HG03558 (cell line): ENCODE data around the gene TGFBR3L.
"Not testable (repeated sequence)": the region's sequence is repeated elsewhere in the genome, so short reads cannot be mapped to it uniquely, and the experiment has no call there.

Experiments used
- ATAC-seq: cut with Tn5 transposase; IDR thresholded peaks from one replicate; pipeline ENCODE4 v1.9.1; 2021; ENCODE audit warnings: moderate number of reproducible peaks; ENCODE audit not compliant: unreplicated experiment; ENCODE audit errors: extremely low read depth

TGFBR3L gene

DNA sequence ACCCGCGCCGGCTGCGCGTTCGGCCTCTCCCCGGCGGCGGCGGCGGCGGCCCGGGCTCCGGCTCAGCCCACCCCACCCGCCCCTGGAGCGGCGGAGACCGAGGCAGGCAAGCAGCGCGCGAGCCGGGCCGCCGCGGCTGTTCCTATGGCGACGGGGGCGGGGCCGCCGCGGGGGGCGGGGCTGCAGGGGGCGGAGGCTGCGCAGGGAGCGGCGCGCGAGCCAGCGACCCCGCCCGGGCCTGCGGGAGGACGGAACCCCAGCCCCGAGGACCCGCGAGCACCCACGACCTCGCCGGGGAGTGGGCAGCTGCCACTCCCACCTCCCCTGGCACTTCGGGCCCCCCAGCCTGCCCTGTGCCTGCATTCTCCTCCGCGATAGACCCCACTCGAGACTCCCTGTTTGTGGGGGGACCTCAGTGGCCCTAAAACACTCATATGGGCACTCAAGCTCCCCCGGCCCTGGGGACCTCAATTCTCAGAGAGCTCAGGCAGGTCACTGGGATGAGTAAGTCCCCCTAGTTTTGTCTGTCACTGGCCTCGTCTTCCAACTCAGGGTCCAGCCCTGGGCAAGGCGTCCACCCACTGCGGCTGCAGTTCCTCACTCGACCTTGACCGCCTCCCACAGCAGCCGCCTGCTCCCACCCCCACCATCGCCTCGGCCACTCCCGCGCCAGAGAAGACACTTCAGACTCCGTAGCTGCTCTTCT, 11.5 kb downstream of the TGFBR3L start, which contains the start of gene CTXN1:
Gene CTXN1, minus strand, starts transcription at position 115 of the 706 bp plus-strand sequence. CDS start 597 bp downstream, outside the sequence.
- ATAC-seq: no peak

DNA sequence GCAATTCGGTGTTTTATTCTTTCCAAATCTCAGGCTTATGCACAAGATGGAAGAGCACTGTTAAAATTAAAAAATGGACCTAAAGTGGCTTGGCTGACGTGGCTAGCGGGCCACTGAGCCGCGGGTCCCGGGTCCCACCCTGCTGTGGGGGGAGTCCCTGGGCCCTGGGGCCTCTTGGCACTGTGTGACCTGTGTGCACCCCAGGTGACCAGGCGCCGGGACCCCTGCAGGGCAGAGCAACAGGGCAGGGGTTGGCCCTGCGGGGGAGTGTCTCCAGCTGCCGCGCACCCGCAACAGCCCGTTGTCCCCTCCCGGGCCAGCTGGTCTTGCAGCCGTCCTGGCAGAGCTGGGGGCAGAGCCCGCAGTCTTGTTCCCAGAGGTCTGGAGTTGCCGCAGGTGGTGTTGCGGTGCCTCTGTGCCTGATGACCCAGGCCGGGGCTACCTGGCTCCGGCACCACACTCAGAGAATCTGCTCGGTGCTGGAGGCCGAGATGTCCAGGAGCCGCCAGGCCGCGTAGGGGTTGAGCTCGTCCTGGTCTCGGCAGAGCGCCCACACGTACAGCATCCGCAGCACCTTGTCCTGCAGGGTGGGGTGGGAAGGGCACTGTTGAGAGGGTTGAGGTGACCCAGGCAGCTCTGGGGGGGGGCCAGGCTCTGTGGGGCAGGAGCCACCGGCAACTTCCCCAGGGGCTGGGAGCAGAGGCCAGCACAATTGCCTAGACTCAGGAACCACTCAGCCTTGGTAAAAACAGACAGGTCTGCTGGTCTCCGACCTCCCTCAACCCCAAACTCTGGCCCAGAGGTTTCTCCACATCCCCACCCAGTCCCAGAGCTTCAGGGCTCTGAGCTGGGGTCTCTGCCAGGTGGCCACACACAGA, 12.3 kb downstream of the TGFBR3L start:
- no peak for ATAC-seq

DNA sequence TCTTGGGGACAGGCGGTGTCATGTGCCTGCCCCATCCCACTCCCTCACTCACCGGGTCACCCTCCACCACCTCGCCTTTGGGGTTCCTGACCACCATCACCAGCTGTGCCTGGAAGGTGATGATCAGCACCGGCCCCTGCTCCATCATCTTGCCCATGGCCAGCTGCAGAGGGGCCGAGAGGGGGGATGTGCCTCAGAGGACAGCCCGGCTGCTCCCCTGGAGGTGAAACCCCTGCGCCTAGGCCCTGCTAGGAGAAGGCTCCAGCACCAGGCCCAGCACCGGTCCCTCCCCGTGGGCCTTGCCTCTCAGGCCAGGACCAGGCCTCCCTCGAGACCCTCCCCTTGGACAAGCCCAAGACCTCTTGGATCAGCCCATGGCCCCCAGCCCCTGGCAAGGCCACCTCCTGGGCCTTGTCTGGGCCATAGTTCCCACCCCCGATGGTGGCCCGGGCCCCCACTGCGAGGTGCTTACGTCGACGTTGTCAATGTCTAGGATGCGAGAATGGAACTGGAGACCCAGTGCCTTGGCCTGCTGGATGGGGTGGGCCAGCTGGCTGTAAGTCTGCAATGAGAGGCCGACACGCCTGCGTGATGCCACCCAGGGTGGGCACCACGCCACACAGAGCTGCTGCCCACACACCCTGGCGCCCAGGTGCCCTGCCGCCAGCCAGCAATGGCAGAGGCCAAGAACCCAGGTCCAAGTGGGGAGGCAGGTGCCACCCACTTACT, 13.1 kb downstream of the TGFBR3L start:
- ATAC-seq: no peak

DNA sequence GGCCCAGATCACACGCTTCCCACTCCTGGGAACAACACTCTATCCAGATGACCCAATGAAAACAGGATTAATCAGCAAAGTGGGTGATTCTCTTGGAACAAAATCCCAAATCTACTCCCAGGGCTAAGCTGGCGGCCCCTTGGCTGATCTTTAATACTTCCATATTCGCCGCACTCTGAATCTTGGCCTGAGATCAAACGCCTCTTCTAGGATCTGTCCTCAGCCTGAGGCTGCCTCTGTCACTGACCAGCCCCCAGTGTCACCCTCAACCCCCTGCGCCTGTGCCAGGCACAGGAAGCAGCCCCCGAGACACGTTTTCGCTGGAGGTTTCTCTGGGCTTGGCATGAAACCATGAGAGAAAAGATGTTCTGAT, 13.7 kb downstream of the TGFBR3L start:
- ATAC-seq: no peak

DNA sequence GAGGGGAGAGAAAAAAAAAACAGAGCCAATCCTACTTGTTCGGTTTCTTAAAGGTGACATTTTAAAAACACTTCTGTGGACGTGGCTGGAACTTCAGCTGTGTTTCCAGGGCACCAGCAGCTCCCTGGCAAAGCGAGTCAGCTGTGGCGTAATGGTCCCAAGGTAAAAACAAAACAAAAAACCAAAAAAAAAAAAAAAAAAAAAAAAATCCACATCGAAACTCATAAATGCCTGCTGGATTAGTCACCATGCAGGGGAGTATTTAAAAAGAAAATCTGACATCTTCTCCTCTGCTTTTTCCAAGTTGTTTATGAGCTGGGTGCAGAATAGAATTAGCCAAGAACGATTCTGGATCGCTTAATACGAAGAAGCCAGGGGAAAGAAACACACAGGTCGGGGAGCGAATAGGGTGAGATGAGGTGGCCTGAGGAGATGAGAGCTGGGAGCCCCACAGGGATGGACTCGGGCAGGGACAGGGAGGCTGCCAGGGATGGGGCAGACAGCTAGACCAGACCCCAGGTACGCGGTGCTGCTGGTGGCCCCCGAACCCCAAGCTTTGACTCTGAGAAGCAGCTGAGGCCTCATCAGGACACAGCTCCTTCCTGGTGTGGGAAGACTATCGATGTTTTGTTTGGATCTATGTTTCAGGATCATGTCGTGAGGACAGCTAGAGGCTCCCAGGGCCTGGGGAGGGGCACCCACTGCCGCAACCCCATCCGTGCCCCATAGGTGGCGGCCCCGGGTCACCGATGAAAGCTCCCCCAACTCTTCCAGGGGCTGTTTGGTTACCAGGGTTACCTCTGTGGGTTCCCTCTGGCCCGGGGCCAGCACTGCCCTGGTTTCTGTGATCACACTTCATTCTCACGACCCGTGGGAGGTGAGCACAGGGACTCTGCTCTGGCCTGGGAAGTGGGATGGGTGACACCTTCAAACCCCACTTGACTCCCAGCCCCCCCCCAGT, 14.4 kb downstream of the TGFBR3L start:
- ATAC-seq: no peak

DNA sequence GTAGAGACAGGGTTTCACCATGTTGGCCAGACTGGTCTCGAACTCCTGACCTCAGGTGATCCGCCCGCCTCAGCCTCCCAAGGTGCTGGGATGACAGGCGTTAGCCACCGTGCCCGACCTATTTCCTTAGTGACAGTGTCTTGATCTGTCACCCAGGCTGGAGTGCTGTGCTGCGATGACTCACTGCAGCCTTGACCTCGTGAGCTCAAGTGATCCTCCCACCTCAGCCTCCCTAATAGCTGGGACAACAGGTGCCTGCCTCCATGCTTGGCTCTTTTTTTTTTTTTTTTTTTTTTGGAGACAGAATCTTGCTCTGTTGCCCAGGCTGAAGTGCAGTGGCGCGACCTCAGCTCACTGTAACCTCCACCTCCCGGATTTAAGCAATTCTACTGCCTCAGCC, 15.4 kb downstream of the TGFBR3L start:
- ATAC-seq: not testable (repeated sequence)

DNA sequence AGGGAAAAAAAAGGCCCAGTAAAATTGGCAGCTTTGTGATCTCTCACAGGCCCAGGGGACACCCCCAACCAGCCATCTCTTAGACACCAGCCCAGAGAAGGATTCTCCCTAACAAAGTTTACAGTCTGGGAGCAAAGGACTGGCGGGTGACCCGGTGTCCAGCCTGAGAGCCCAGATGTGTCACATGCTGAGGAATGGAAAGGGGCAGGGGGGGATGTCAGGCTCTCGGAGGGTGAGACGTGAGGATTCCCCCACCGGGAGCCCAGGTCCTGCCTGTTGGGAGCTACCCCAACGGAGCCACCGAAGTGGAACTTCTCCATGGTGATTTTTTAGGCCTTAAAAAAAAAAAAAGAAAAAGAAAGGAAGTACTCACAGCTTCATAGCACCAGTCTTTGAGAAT, 16.1 kb downstream of the TGFBR3L start:
- no peak for ATAC-seq

DNA sequence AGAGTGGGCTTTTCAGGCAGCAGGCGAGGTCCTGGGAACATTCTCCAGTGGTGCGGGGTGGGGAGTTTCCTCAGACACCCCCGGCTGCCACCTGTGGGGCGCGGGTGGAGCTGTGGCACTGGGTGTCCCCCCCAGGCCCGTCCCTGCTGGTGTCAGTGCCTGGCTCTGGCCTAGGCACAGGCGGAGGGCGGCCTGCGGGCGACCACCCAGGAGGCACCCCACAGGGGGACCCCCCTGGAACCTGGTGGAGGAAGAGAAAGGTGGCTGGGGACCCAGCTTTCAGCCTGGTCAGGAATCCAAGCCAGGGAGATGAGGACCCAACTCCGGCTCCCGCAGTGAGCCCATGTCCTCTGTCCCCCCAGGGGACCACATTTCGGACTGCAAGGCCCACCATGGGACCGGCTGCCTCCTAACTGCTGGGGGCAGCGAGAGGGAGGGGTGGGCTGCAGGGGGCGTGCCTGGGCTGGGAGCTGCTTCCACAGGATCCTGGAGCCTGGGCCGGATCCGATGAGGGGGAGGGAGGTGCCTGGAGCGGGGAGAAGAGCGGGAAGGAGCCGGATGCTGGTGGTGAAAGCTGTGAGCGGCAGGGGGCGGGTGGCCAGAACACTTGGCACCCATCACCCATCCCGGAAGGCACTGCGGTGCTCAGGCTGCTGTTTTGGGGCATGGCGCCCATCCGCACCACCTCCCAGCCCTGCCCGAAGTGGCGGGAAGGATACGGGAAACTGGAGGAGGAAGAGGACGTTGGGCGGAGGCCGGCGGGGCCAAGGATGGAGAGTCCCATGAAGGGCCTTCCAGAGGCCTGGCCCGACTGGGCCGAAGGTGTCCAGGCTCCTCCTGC, 16.8 kb downstream of the TGFBR3L start:
- no peak for ATAC-seq

DNA sequence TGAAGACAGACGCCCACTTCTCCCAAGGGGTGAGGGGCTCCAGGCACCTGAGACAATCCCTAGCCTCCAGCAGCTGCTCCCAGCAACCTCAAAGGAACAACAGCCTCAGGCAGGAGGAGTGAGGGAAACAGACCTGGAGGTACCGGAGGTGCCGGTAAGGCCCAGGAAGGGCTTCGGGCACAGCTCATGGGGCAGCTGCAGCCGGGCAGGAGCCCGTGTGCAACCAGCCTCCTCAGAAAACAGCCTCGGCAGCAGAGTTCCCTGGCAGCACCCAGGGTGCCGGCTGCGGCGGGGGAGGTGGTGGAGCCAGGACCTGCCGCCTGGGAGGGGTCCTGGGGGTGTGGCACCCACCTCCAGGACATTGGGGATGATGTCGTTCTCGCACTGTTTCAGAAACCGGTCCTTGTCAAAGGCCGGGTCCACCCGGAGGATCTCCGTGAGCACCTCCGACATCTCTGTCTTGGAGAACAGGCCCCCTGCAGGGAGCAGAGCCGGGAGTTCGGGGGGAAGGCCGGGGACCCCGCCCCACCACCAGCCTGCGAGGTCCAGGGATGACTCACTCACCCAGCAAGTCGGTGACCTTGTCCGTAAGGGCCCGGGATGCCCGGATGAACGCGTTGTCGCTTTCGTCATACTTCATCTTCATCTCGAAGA, 17.8 kb downstream of the TGFBR3L start:
- ATAC-seq: no peak

DNA sequence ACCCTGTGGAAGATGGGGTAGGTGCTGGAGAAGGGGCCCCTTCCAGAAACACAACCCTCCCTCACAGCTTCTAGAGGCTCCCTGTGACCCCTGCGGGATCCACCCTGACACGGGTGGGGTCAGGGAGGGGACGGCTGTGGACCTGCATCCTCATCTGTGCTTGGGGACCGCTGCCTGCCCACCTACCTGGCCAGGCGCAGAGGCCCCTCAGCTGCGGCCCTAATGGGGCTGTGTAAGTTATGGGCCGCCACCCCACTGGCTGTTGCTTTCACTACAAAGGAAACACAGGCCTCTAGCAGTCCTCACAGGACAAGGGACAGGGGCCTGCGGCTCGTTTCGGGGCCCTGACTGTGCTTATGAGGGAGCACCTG, 18.3 kb downstream of the TGFBR3L start:
- no peak for ATAC-seq

DNA sequence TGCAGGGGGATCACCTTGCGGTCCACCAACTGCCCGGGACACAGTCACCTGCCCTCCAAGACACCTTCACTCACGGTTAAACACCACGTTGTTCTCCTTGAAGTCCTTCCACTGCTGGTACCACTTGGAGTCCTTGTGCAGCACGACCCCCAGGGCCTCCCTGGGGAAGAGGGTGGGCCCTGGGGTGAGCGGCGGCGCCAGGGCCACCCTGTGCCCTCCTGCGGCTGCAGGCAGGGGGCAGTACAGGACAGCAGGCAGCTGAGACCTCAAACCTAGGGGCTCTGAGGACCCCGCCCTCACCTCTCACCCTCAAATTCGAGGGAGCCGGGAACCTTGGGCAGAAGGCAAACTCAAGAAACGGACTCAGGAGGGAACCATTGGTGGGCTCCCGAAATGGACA, 18.8 kb downstream of the TGFBR3L start:
- ATAC-seq: no peak

DNA sequence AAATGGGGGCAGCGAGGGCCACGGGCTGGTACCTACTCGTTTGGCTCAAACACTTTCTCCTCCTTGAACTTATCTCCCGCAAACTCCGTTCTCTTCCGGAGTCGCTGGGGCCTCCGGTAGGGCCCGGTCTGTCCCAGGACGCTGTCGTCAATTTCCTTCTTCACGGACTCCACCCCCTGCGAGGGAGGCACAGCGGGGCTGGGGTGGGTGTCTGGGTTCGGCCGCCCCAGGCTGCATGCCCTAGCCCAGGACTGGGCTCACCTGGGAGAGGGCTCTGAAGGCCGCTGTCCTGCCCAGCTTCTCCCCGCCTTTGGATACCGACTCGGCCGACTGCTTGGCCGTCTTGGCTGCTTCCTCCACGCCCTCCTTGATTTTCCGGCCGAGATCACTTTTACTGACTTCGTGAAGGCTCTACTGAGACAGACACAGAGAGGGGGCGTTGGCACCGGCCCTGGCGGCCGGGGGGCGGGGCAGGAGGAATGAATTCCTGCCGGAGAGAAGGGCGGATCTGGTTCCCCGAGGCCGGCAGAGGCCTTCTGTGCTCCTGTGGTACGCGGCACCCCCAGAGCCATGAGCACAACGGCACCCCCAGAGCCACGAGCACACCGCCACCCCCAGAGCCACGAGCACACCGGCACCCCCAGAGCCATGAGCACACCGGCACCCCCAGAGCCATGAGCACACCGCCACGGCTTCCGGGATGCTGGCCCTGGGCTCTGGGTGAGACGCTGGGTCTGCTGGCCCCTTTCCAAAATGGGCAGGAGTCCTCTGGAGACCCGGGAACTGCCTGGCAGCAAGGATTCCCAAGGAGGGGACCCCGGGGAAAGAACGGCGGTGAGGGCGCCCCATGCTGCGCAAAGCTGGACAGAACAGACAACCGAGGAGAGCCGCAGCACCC, 19.4 kb downstream of the TGFBR3L start:
- no peak for ATAC-seq

DNA sequence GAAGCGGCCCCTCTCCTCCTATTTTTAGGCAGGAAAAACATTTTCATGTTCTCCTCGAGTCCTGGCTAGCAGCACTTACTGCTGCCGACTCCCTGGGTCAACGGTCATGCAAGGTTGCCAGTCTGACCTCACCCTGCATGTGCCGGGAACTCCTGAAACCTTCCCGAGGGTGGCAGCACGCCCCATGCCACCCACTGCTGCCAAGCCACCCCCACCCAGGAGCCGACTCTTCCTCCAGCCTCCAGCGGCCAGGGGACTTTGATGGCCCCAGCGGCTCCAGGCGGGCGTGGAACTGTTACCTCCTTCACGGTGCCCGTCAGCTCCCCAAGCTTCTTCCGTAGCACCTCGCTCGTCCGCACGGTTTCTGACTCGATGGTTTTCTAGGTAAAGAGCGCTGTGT, 20.1 kb downstream of the TGFBR3L start:
- ATAC-seq: no peak

DNA sequence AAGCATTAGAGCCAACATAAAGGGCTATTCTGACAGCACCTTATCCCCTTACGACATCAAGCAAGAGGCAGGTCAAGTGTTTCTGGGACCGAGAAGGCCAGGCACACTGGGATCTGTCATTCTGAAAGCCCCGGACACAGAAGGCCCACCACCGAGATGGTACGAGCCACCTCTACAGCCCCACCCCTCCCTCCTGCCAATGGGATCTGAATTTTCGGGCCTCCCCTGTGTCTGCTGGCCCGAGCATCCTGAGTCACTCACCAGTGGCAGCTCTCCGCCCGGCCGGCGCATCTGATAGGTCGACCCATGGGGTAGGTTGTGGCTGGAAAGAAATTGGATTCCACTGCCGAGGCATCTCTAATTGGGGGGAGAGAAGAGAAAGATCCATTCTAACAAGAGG, 26.2 kb downstream of the TGFBR3L start:
- no peak for ATAC-seq

DNA sequence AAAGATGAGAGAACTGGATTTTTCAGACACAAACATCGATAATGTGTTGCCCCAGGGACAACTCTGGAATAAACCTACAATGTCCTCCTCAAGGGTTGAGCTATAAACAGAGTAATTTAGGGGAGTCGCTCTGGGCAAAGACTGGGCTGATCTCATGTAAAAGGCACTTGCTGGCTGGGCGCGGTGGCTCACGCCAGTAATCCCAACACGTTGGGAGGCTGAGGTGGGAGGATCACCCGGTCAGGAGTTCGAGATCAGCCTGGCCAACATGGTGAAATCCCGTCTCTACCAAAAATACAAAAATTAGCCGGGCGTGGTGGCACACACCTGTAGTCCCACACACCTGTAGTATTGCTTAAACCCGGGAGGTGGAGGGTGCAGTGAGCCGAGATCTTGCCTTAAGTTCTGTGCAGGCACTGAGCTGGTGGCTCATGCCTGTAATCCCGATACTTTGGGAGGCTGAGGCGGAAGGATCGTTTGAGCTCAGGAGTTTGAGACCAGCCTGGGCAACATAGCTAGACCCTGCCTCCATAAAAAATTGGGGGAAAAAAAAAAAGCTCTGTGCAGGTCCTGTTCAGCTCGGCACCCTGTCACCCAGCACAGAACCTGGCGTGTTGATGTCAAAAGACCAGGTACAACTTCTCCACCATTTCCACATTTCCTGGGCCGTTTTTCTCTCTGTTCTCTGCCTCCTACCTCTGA, 27.4 kb downstream of the TGFBR3L start:
- no peak for ATAC-seq

DNA sequence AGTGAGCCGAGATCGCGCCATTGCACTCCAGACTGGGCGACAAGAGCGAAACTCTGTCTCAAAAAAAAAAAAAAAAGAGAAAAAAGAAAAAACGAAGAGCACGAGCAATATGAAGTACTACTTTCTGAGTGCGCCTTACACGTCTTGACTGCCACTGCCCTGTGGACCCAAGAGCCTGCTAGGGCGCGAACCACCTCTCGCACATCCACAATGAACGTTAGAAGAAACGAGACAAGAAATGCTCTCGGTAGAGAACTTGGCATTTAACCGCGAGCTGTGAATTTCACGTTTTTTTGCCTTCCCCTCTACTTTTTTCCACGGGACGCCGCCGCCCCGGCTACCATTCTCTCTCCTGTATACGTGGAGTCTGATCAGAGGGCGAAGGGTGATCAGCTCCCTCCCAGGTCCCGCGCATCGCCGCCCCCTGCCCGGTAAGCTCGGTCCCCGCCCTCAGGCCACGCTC, 28.4 kb downstream of the TGFBR3L start:
- no peak for ATAC-seq
